ENCODE results near the gene LRRC14B.

LRRC14B gene

DNA sequence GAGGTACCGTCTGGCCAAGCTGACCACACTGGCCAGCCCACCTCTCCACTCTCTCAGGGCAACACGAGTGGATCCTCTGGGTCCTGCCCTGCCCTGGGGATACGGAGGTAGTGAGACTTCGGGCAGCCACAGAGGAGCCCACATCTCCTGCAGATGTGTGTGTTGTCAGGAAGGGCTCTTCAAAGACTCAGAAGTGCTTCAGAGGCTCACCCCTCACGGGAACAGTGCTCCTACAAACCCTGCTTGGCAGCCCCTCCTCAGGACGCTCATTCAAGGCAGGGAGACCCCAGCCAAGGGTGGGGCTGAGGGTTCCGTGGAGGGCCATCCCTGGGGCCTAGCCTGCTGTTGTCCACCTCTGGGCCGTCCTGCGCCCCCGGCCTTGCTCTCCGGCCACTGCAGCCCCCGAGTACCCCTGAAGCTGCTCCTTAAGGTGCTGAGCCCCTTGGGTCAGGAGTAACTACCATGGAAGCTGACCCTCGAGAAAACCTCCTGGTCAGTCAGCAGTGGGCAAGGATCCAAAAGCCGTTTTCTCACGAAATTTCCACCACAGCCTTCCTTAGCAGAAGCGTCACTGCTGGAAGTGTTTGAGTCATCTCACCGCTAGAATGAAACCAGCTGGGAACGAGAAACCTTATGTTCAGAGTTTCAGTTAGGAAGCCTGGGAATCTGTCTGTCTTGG is 23.2 kb upstream of the LRRC14B start:
- Histone ChIP-seq H3K4me2 (ENCODE audit: low read length) (no peak overlapping the region), H2BK120ac (ENCODE audit: low read depth, low read length) (no peak overlapping the region), H4K5ac (ENCODE audit: low read length) (no peak overlapping the region), H3K79me1 (ENCODE audit: low read length) (no peaks in the 10 kb centered on the region), H3K27ac (ENCODE audit: low read depth, low read length) (no peak overlapping the region), H3K4me3 (ENCODE audit: low read length) (no peak overlapping the region), H3K4me1 (ENCODE audit: control insufficient read depth, low read depth, low read length) (no peaks in the 10 kb centered on the region), H2BK15ac (replicated peaks; ENCODE audit: low read depth) (no peak overlapping the region), H4K8ac (ENCODE audit: low read depth, low read length) (no peak overlapping the region), H2AK5ac (ENCODE audit: low read length) (no peak overlapping the region), H3K56ac (ENCODE audit: low read length) (no peak overlapping the region), H3K18ac (ENCODE audit: low read length) (no peak overlapping the region), H3K9ac (ENCODE audit: low read length) (no peak overlapping the region), H3K79me2 (ENCODE audit: control insufficient read depth, insufficient read depth, low read length) (no peaks in the 10 kb centered on the region), H3K27me3 (ENCODE audit: insufficient read depth, low read length, poor library complexity) (no peaks in the 10 kb centered on the region), H3K23ac (ENCODE audit: low read length) (no peak overlapping the region), H2BK5ac (ENCODE audit: low read length) (no peak overlapping the region), H3K4ac (ENCODE audit: low read depth, low read length) (no peak overlapping the region), H3K36me3 (ENCODE audit: control insufficient read depth, insufficient read depth, low read length) (peaks cover 1% of the 10 kb centered on the region)
- WGBS (ENCODE audit: extremely low coverage, insufficient coverage, low lambda C conversion rate): no CpG with 5 or more reads among the region's 18 CpGs
- DNase-seq: no peak

DNA sequence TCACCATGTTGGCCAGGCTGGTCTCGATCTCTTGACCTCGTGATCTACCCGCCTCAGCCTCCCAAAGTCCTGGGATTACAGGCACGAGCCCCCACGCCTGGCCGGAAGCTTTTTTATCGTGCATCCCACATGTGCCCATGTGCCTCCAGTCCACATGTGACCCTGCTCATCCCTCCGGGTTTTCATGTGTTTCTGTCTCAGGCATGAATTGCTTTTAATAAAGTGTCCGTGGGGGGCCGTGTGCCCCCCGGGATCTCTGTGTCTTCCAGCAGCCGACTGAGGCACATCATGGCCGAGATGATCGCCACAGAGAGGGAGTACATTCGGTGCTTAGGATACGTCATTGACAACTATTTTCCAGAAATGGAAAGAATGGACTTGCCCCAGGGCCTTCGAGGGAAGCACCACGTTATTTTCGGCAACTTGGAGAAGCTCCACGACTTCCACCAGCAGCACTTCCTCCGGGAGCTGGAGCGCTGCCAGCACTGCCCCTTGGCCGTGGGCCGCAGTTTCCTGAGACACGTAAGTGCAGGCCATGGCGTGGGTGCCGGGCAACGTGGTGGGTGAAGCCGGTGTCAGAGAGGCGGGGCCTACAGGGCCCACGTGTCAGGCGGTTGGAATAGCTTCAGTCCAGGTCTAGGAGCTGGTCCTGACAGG is 22.1 kb upstream of the LRRC14B start:
- no peaks in the 10 kb centered on the region for H3K27me3 ChIP-seq (ENCODE audit: insufficient read depth, low read length, poor library complexity)
- peaks cover 8% of the 10 kb centered on the region for H3K36me3 ChIP-seq (ENCODE audit: control insufficient read depth, insufficient read depth, low read length)
- H3K18ac ChIP-seq (ENCODE audit: low read length): no peak overlapping the region
- no peak overlapping the region for H3K4me3 ChIP-seq (ENCODE audit: low read length)
- no peak overlapping the region for H4K8ac ChIP-seq (ENCODE audit: low read depth, low read length)
- no peak overlapping the region for H4K5ac ChIP-seq (ENCODE audit: low read length)
- no peak overlapping the region for H3K56ac ChIP-seq (ENCODE audit: low read length)
- no peak overlapping the region for H2BK5ac ChIP-seq (ENCODE audit: low read length)
- no peak overlapping the region for H3K23ac ChIP-seq (ENCODE audit: low read length)
- H3K79me2 ChIP-seq (ENCODE audit: control insufficient read depth, insufficient read depth, low read length): no peaks in the 10 kb centered on the region
- H2AK5ac ChIP-seq (ENCODE audit: low read length): no peak overlapping the region
- DNase-seq: no peak
- no peak overlapping the region for H3K9ac ChIP-seq (ENCODE audit: low read length)
- no peak overlapping the region for H2BK120ac ChIP-seq (ENCODE audit: low read depth, low read length)
- no CpG with 5 or more reads among the region's 32 CpGs for WGBS (ENCODE audit: extremely low coverage, insufficient coverage, low lambda C conversion rate)
- no peak overlapping the region for H2BK15ac ChIP-seq (replicated peaks; ENCODE audit: low read depth)
- no peaks in the 10 kb centered on the region for H3K79me1 ChIP-seq (ENCODE audit: low read length)
- no peak overlapping the region for H3K4me2 ChIP-seq (ENCODE audit: low read length)
- no peaks in the 10 kb centered on the region for H3K4me1 ChIP-seq (ENCODE audit: control insufficient read depth, low read depth, low read length)
- no peak overlapping the region for H3K27ac ChIP-seq (ENCODE audit: low read depth, low read length)
- no peak overlapping the region for H3K4ac ChIP-seq (ENCODE audit: low read depth, low read length)

- Histone ChIP-seq H2BK15ac (replicated peaks; ENCODE audit: low read depth) (no peak overlapping the region), H3K36me3 (ENCODE audit: control insufficient read depth, insufficient read depth, low read length) (peaks cover 8% of the 10 kb centered on the region), H3K18ac (ENCODE audit: low read length) (no peak overlapping the region), H3K4me1 (ENCODE audit: control insufficient read depth, low read depth, low read length) (no peaks in the 10 kb centered on the region), H4K5ac (ENCODE audit: low read length) (no peak overlapping the region), H3K56ac (ENCODE audit: low read length) (no peak overlapping the region), H2BK5ac (ENCODE audit: low read length) (no peak overlapping the region), H3K4me2 (ENCODE audit: low read length) (no peak overlapping the region), H4K8ac (ENCODE audit: low read depth, low read length) (no peak overlapping the region), H3K27ac (ENCODE audit: low read depth, low read length) (no peak overlapping the region), H3K9ac (ENCODE audit: low read length) (no peak overlapping the region), H2BK120ac (ENCODE audit: low read depth, low read length) (no peak overlapping the region), H3K4ac (ENCODE audit: low read depth, low read length) (no peak overlapping the region), H3K4me3 (ENCODE audit: low read length) (no peak overlapping the region), H3K27me3 (ENCODE audit: insufficient read depth, low read length, poor library complexity) (no peaks in the 10 kb centered on the region), H3K79me1 (ENCODE audit: low read length) (no peaks in the 10 kb centered on the region), H3K23ac (ENCODE audit: low read length) (no peak overlapping the region), H2AK5ac (ENCODE audit: low read length) (no peak overlapping the region), H3K79me2 (ENCODE audit: control insufficient read depth, insufficient read depth, low read length) (no peaks in the 10 kb centered on the region)
- no CpG with 5 or more reads among the region's 12 CpGs for WGBS (ENCODE audit: extremely low coverage, insufficient coverage, low lambda C conversion rate)
- no peak for DNase-seq
Observed at GRCh38 chr5:169728-170094, 21.6 kb upstream of the LRRC14B start.

DNA sequence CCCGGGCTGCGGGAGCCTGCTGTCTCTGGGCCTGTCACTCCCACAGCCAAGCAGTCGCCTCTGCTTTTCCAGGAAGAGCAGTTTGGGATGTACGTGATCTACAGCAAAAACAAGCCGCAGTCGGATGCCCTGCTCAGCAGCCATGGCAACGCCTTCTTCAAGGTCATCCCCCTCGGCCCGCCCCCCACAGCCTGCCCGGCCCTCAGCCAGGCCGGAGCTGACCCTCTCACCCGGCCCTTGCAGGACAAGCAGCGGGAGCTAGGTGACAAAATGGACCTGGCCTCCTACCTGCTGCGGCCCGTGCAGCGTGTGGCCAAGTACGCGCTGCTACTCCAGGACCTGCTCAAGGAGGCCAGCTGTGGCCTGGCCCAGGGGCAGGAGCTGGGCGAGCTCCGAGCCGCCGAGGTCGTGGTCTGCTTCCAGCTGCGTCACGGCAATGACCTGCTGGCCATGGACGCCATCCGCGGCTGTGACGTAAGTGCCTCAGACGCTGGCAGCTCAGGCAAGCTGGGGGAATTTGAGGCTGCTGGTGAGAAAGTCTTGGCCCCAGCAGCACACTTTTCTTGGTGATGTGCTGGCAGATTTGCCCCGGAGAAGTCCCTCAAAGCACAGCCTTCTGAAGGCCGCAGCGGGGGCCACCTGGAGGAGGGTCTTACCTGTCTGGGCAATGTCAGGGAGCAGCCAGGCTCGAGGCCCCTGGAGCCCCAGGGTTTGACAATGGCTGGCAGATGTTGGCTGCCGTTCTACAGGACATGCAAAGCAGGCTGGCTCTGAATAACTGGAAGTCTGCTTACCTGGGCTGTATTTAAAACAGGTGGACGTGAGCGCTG is 20.1 kb upstream of the LRRC14B start:
- no CpG with 5 or more reads among the region's 37 CpGs for WGBS (ENCODE audit: extremely low coverage, insufficient coverage, low lambda C conversion rate)
- Histone ChIP-seq H2AK5ac (ENCODE audit: low read length) (no peak overlapping the region), H4K5ac (ENCODE audit: low read length) (no peak overlapping the region), H3K36me3 (ENCODE audit: control insufficient read depth, insufficient read depth, low read length) (peaks cover 8% of the 10 kb centered on the region), H3K56ac (ENCODE audit: low read length) (no peak overlapping the region), H3K4me3 (ENCODE audit: low read length) (no peak overlapping the region), H2BK5ac (ENCODE audit: low read length) (no peak overlapping the region), H3K9ac (ENCODE audit: low read length) (no peak overlapping the region), H3K4me1 (ENCODE audit: control insufficient read depth, low read depth, low read length) (no peaks in the 10 kb centered on the region), H3K18ac (ENCODE audit: low read length) (no peak overlapping the region), H3K79me2 (ENCODE audit: control insufficient read depth, insufficient read depth, low read length) (no peaks in the 10 kb centered on the region), H3K27ac (ENCODE audit: low read depth, low read length) (no peak overlapping the region), H4K8ac (ENCODE audit: low read depth, low read length) (no peak overlapping the region), H3K23ac (ENCODE audit: low read length) (no peak overlapping the region), H3K79me1 (ENCODE audit: low read length) (no peaks in the 10 kb centered on the region), H3K4ac (ENCODE audit: low read depth, low read length) (no peak overlapping the region), H3K27me3 (ENCODE audit: insufficient read depth, low read length, poor library complexity) (no peaks in the 10 kb centered on the region), H2BK15ac (replicated peaks; ENCODE audit: low read depth) (no peak overlapping the region), H3K4me2 (ENCODE audit: low read length) (no peak overlapping the region), H2BK120ac (ENCODE audit: low read depth, low read length) (no peak overlapping the region)
- no peak for DNase-seq

- Histone ChIP-seq H3K4ac (ENCODE audit: low read depth, low read length) (no peak overlapping the region), H4K8ac (ENCODE audit: low read depth, low read length) (no peak overlapping the region), H2BK5ac (ENCODE audit: low read length) (no peak overlapping the region), H3K9ac (ENCODE audit: low read length) (no peak overlapping the region), H3K27ac (ENCODE audit: low read depth, low read length) (no peak overlapping the region), H2AK5ac (ENCODE audit: low read length) (no peak overlapping the region), H3K56ac (ENCODE audit: low read length) (no peak overlapping the region), H3K23ac (ENCODE audit: low read length) (no peak overlapping the region), H3K4me2 (ENCODE audit: low read length) (no peak overlapping the region), H2BK120ac (ENCODE audit: low read depth, low read length) (no peak overlapping the region), H3K79me2 (ENCODE audit: control insufficient read depth, insufficient read depth, low read length) (no peaks in the 10 kb centered on the region), H3K27me3 (ENCODE audit: insufficient read depth, low read length, poor library complexity) (no peaks in the 10 kb centered on the region), H4K5ac (ENCODE audit: low read length) (no peak overlapping the region), H2BK15ac (replicated peaks; ENCODE audit: low read depth) (no peak overlapping the region), H3K18ac (ENCODE audit: low read length) (no peak overlapping the region), H3K36me3 (ENCODE audit: control insufficient read depth, insufficient read depth, low read length) (peaks cover 8% of the 10 kb centered on the region), H3K4me1 (ENCODE audit: control insufficient read depth, low read depth, low read length) (no peaks in the 10 kb centered on the region), H3K4me3 (ENCODE audit: low read length) (no peak overlapping the region), H3K79me1 (ENCODE audit: low read length) (no peaks in the 10 kb centered on the region)
- no peak for DNase-seq
- WGBS (ENCODE audit: extremely low coverage, insufficient coverage, low lambda C conversion rate): no CpG with 5 or more reads among the region's 23 CpGs
Observed at GRCh38 chr5:171801-172331, 19.4 kb upstream of the LRRC14B start.

All from mesendoderm (in vitro differentiated cells).